ENCODE results near the gene DISP2.
A peak's percentile ranks its signal among the peaks of the same experiment; 100 is the strongest.

The DISP2 gene

DNA sequence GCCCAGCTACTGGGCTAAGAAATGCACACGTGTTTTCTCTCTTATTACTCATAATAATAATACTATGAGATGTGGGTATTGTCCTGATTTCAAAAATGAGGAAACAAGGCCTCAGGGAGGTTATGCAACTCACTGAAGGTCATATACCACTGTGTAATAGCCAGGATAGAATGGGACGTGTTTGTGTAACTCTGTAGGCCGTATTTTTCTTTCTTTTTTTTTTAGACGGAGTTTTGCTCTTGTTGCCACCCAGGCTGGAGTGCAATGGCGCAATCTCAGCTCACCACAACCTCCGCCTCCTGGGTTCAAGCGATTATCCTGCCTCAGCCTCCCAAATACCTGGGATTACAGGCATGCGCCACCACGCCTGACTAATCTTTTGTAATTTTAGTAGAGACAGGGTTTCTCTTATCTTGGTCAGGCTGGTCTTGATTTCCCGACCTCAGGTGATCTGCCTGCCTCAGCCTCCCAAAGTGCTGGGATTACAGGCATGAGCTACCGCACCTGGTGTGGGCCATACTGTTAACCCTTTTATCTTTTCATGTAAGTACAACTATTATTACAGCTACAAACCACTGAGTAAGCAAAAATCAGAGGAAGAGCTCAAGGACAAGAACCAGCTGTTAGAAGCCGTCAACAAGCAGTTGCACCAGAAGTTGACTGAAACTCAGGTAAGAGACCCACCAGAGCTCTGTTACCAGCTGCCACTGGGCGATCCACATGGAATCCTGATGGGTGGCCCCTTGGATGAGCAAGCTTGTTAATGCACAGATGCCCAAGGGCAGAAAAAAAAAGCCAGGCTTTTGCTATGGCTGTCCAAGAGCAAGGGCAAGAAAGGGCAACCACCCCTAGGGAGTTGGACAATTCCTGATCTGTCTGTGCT, 31.2 kb downstream of the DISP2 start:
- ChIA-PET CTCF (interaction anchor here (1.0 to 1.7 kb wide), 5 partner anchors 13 to 284 kb away, joined by 3 to 6 read pairs (median 3); no protein-coding TSS in a partner anchor), POLR2A (no interaction called here)
- TF ChIP-seq, protein P1, sequence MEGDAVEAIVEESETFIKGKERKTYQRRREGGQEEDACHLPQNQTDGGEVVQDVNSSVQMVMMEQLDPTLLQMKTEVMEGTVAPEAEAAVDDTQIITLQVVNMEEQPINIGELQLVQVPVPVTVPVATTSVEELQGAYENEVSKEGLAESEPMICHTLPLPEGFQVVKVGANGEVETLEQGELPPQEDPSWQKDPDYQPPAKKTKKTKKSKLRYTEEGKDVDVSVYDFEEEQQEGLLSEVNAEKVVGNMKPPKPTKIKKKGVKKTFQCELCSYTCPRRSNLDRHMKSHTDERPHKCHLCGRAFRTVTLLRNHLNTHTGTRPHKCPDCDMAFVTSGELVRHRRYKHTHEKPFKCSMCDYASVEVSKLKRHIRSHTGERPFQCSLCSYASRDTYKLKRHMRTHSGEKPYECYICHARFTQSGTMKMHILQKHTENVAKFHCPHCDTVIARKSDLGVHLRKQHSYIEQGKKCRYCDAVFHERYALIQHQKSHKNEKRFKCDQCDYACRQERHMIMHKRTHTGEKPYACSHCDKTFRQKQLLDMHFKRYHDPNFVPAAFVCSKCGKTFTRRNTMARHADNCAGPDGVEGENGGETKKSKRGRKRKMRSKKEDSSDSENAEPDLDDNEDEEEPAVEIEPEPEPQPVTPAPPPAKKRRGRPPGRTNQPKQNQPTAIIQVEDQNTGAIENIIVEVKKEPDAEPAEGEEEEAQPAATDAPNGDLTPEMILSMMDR (IDR thresholded peaks at IDR 0.05; ENCODE audit: control extremely low read depth, extremely low read depth, low read depth, missing control alignments) = no peak
- DNase-seq (ENCODE audit: extremely low spot score) = no peak

DNA sequence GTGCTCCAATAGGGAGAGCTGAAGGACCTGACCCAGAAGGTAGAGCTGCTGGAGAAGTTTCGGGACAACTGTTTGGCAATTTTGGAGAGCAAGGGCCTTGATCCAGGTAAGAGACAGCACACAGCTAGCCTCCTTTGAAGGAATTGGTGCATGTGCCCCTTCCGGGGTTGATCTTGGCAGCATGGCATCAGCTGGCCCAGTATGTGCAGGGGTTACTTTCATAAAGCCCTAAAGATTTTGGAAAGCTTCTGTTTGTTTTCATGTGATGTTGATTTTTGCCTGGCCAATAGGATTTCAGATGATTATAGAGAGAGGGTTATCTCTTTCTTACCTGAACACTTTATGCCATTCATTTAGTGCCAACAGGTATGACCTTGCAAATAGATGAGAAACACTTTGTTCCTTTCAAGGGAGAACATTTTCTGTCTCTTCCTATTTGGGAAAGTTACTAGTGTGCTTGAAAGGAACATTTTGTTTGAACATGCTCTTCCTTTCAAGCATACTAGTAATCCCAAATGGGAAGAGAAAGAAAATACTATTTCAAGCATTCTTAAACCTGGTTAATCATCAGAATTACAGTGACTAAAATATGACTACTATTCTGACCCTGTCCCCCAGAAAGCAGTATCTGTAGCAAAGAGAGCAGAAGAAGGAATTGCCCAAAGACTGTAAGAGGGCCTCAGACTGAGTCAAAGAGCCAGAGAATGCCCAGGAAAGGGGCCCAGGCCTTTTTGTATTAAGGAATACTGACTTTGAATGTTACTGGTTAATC, 32.0 kb downstream of the DISP2 start:
- DNase-seq (ENCODE audit: extremely low spot score) = no peak
- CTCF ChIA-PET = interaction anchor here (1.0 to 2.0 kb wide), 7 partner anchors 14 to 285 kb away, joined by 3 to 6 read pairs (median 3); no protein-coding TSS in a partner anchor
- TF ChIP-seq, protein P1 (IDR thresholded peaks at IDR 0.05; ENCODE audit: control extremely low read depth, extremely low read depth, low read depth, missing control alignments) = no peak
- POLR2A ChIA-PET = no interaction called here

DNA sequence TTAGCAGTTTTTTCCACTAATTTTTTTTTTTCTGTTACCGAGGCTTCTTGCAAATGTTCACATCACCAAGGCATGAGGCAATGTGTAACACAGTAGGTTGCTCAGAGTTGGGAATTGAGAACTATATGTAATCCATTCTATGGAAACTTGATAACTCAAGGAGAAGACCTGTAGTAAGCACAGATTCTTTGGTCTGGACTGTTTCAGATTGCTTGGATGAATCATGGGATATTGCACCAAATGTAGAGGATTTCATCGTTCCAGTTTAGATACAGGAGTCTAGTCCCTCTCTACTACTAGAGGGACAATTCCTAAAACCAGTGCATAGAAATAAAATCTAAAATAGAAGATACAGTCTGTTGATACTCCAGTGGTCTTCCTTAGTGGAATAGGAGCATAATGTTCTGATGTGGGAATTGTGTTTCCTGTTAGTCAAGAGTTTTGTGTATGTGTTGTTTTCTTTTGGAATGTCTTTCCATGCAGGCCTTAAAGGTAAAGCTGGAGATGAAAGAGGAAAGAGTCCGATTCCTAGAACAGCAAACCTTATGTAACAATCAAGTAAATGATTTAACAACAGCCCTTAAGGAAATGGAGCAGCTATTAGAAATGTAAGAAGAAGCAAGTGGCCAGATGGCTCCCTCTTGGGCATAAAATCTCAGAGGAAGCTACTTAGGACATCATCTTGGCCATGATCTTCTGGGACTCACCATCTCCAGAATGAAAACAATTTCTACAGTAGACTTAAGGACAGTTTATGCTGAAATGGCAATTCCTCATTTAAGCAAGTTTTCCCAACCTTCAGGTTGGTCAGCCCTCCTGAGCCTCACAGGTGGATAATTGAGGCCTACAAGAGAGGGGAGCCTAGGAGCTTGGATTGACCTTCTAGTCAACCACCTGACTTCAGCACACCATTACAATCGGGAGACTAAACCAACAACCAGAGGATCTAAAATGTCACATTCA, 35.2 kb downstream of the DISP2 start:
- no peak for DNase-seq (ENCODE audit: extremely low spot score)
- ChIA-PET POLR2A (no interaction called here), CTCF (interaction anchor here (0.8 kb wide), 1 partner anchor 24 kb away, joined by 4 read pairs; no protein-coding TSS in a partner anchor)
- TF ChIP-seq, protein P1 (IDR thresholded peaks at IDR 0.05; ENCODE audit: control extremely low read depth, extremely low read depth, low read depth, missing control alignments) = no peak

DNA sequence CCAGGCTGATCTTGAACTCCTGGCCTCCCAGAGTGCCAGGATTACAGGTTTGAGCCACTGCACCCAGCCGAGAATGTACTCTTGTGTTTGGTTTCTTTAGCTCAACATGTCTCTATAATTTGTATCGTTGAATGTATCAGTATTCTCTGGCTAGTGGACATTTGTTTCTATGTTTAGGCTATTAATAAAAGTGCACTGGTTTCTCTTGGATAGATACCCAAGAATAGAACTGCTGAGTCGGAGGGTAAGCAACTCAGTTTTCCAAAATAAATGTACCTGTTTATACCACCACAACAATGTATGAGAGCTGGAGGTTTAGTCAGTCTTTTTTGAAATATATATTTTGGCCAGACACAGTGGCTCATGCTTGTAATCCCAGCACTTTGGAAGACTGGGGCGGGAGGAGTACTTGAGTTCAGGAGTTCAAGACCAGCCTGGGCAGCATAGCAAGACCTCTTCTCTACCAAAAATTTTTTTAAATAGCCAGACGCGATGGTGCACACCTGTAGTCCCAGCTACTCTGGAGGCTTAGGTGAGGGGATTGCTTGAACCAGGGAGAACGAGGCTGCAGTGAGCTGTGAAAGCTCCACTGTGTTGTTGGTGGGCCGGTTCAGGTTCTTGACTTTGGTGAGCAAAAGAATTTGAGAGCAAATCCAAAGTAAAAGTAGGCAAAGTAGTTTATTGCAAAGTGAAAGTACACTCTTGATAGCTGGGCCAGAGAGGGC, 39.8 kb downstream of the DISP2 start:
- POLR2A ChIA-PET = interaction anchor here (0.6 to 2.4 kb wide), 2 partner anchors 9 to 29 kb away, joined by 7 to 10 read pairs; no protein-coding TSS in a partner anchor

DNA sequence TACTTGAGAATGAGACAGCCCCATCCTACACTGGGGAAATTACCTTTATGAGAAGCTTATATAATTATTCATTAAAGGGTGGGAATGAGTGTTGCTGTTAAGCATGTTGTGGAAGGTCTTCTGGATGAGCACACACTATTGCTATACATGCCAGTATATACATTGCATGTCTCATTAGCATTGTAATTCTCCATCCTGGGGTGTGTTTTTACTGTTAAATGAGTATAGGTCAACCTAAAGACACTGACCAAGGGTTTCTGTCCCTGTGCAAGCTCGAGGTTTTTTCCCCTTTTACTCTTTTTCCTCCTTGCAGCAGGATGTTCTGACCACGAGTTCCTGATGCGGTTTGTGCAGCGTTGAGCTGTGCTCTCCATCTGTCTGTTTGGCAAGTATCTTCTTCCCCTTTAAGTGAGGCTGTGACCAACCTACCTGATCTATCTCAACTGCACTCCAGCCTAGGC, 40.4 kb downstream of the DISP2 start:
- ChIA-PET CTCF (interaction anchor here (0.7 to 3.6 kb wide), 12 partner anchors 9 to 124 kb away, joined by 3 to 20 read pairs (median 6); no protein-coding TSS in a partner anchor), POLR2A (interaction anchor here (2.4 kb wide), 1 partner anchor 9 kb away, joined by 10 read pairs; no protein-coding TSS in a partner anchor)
- peak; percentile 48 for DNase-seq (ENCODE audit: extremely low spot score)
- TF ChIP-seq, protein P1 (IDR thresholded peaks at IDR 0.05; ENCODE audit: control extremely low read depth, extremely low read depth, low read depth, missing control alignments) = no peak

More for the DNA sequence above, 39.8 kb downstream of the DISP2 start:
- CTCF ChIA-PET = interaction anchor here (0.7 to 3.6 kb wide), 14 partner anchors 10 to 123 kb away, joined by 3 to 20 read pairs (median 4); no protein-coding TSS in a partner anchor
- TF ChIP-seq, protein P1 (IDR thresholded peaks at IDR 0.05; ENCODE audit: control extremely low read depth, extremely low read depth, low read depth, missing control alignments) = no peak
- no peak for DNase-seq (ENCODE audit: extremely low spot score)
